ENCODE data around the gene AGBL1.

AGBL1 gene

DNA sequence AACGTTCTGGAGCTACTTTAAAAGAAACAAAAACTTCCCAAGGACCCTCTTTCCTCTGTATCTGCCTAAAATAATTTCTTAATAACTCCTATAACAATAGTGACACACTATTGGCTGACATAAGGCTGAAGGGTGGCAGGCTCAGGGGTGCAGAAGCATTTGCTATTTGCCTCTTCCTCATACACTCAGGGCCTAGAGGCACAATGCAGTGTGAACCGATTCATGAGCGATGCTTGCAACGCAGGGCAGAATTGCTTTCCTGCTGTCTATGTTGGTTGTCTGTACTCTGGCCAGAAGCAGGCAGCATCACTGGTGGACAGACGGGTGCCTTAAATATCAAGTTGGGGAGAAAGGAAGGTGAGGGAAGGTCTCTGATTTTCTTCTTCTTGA, 157.4 kb downstream of the AGBL1 start:
- DNase-seq (ENCODE audit: low read depth): no peak

DNA sequence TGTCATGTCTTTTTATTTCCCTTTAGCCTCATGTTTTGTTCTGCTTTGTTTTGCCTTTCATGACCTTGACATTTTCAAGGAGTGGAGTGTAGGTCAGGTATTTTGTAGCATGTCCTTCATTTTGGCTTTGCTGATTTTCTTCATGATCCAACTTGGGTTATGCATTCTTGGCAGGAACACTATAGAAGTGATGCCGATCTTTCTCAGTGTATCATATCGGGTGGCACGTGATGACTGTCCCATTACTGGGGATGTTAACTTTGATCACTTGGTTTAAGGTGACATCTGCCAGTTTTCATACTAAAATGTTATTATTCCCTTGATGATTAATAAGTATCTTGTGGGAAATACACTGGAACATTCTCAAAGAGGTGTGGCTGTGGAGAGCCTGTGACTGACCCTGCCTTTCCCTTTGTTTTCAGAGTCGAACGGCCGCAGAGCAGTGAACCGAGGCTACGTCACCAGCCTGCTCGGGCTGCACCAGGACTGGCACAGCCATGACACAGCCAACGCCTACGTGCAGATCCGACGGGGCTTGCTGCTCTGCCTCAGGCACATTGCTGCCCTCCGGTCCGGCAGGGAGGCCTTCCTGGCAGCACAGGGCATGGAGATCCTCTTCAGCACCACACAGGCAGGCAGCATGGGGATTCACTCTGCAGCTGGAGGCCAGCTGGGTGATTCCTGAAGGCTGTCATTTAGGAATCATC, 167.7 kb downstream of the AGBL1 start:
- no peak for DNase-seq (ENCODE audit: low read depth)

DNA sequence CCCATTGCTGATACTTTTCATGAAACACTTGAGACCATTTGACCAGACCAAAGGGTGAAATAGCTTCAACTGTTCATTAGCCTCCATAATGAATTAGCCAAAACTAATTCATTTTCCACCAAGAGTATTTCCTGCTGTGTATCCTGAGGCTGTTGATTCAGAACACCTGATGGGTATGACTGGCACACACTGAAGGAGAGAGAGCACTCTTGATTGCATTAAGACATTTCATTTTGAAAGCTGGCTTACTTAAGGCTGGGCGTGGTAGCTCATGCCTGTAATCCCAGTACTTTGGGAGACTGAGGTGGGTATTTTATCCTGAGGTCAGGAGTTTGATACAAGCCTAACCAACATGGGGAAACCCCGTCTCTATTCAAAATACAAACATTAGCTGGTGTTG, 175.6 kb downstream of the AGBL1 start:
- DNase-seq (ENCODE audit: low read depth): no peak

DNA sequence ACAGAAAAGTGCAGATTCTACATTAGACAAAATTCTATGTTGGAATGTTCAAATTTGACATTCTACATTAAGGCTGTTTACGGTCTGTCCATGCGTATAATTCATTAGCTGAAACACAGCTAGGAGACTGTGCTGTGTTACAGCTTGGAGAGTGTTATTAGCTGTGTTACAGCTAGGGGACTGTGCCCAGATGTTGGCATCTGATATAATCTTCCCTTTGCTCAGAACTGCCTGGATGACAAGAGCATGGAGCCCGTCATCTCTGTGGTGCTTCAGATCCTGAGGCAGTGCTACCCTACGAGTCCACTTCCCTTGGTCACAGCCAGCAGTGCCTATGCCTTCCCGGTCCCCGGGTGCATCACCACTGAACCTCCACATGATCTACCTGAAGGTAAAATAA, 177.0 kb downstream of the AGBL1 start:
- DNase-seq (ENCODE audit: low read depth): no peak

DNA sequence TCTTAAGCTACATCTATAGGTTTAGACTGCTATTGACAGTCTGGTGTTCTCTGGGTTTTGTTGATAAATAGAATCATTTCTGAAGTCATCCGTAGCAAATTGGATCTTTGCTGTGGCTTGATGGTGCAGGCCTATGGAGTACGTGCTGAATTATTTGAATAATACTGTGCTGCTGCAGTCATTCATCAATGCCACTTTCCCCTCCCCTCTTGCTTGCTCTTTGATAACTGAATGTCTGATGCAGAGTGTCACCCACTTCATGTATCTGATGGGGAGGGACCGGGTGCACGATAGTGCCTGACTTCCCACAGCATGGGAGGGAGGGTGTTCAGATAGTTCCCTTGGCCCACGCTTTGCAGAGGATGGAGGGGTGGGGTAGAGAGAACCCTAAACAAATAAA, 179.9 kb downstream of the AGBL1 start:
- DNase-seq (ENCODE audit: low read depth): no peak

DNA sequence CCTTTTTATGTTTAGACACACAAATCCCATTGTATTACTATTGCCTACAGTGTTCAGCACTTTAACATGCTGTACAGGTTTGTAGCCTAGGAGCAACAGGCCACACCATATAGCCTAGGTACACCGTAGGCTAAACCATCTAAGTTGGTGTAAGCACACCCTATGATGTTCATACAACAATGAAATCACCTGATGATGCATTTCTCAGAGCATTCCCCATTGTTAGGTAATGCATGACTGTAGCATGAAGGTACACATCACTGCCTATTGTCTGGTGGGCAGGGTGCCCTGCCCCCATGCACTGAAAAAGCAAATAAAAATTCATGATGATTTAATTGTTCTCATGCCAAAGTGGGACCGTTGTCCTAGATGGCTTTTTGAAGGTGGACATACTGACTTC, 183.6 kb downstream of the AGBL1 start:
- DNase-seq (ENCODE audit: low read depth): no peak

DNA sequence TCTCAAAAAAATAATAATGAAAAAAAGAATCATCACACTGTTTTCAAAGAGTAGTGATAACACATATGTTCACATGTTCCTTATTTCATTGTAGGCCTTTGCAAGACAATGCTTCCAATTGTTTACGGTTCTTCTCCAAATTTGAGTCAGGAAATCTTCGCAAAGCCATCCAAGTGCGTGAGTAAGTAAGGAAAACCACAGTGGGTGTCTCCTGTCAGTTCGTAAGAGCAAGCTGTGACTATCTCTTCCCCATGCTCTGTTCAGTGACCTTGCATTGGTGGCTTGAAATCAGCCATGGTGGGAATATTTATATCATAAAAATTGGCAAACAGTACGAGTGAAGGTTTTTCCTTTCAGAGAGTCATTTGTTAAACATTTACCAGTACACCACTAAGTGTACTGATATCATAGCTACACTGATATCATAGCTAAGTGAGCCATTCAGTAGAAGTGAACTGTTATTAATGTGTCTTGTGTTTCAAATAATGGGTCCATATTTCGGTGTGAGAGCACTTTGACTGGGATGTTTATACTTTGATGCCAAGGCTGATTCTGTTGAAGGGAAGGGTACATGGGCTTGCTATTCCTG, 187.3 kb downstream of the AGBL1 start:
- DNase-seq (ENCODE audit: low read depth): no peak

DNA sequence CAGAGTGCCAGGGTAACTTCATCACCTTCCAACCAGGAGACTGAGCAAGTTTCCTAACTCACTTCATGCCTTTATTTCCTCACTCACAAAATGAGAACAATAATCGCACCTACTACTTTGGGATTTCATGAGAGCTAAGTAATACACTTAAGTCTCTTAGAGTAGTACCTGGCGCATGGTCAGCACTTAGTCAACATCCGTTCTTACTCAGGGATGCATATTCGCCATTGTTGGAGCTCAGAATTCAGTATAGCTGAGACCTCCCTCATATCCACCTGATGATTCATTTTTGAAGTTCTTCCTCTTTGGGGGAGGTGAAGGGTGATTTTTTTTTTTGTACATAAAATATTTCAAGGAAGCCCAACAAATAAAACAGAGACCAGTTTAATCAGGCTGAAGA, 188.2 kb downstream of the AGBL1 start:
- no peak for DNase-seq (ENCODE audit: low read depth)

DNA sequence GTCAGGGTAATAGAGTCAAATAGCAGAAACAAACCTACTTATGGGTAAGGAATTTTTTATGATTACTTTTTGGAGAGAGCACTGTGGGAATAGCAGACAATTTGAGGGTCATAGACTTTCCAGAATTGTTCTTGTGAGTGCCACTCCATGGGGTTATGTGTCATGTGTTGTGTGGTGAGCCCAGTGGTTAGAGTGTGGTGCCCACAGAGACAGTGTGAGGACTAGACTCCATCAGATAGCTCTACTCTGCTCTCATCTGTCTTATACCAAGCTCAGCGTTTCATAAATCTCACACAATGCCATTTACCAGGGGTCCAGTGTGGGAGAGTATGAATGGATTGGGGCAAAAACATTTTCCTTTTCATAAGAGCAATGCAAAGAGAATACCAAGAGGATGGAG, 188.9 kb downstream of the AGBL1 start:
- DNase-seq (ENCODE audit: low read depth): no peak

DNA sequence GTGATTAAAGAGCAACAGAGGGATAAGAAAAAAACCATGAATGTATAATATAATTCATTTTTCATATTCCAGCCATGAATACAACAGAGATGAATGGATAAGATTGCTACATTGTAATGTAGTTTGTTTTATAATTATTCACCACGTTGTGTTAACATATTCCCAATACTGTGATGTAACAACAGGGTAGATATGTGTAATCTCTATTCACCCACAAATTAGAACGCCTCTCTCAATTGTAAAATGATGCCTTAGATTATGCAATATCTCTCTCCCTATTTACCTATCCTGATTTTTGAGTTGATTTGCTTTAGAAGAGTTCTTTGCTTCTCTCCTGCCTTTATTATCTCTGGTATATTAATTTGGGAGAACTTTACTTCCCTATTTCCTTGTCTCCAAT, 193.6 kb downstream of the AGBL1 start:
- no peak for DNase-seq (ENCODE audit: low read depth)

DNA sequence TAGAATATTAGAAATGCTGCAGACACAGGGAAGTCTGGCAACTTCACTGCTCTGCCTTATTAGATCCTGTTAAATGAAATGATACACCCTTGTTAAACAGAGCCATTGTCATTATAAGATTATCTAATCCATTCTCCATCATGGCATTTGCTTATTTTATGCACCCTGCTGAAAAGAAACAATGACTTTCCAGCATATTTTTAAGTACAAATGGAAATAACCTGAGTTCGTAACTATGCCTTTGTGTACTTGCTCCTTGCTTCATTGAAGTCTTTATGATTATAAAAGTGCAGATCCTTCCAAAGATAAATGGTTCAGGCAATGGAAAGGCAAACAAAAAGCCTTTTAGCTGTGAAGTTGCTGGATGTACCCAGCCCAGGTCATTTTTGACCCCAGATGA, 195.7 kb downstream of the AGBL1 start:
- DNase-seq (ENCODE audit: low read depth): no peak

DNA sequence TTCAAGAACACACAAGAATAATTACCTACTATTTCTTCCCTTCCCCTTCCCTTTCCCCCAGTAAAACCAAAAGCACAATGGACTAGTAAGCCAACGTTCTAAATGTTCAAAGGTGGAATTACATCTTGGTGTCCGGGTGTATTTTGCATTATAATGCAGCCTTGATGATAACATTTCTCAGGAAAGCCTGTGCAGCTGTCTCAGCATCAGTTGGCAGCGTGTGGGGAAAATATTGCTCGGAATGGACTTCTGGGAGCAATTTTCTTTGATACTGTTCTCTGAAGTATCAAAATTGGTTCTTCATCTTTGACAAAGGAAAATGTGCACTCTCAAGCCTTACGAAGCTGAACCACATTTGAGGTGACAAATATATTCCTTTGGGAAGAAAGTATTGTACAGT, 198.9 kb downstream of the AGBL1 start:
- no peak for DNase-seq (ENCODE audit: low read depth)

DNA sequence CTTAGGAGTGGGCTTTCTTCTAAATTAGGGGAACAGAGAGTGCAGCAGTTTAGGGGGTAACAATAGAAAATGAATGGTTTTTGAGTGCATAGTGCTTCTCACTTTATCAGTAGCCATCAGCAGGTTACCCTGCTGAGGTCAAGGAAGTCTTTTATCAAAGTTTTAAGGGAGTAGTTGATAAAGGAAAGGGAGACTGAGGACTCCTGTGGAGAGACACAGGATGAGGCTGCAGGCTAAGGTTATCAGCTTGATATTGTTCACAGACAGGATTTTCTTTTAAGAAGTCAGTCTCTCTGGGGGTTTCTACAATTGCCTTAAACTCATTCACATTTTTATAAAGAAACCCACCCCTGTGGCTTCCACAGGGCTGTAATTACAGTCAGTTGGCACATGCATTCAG, 205.0 kb downstream of the AGBL1 start:
- DNase-seq (ENCODE audit: low read depth): no peak

DNA sequence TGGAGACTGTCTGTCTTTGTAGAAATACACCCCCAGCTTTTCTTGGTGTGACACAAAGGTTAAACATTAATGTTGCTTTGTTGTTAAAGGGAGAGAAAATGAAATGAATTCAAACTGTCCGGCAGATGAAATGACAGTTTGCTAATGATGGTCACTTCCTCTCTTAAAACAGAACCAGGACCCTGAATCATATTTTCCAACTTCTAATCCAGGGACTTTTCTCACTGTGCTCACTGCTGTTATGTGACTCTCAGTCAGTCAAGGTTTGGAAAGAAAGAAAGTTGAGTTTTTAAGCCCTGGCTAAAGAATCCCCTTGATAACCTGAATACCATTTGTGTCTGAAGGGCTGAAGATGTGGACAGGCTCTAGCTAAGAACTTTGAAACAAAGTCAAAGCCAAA, 215.8 kb downstream of the AGBL1 start:
- DNase-seq (ENCODE audit: low read depth): no peak

DNA sequence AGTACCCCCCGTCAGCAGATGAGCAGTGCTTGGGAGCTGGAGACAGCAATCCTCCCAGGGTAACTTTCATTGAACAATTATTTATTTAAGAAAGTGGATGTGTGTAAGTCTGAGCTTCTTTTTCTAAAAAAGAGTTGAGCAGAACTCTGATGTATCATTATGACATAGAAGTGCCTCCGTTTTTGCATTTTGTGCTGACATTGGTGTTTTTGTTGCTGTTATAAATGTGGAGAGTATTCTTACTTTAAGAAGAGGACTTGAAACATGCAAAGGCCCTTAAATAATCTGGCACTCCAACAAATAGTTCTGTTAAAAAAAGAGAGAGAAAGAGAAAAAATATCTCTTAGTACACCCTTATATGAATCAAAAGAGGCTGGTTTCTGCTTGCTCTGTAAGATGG, 217.1 kb downstream of the AGBL1 start:
- DNase-seq (ENCODE audit: low read depth): no peak

DNA sequence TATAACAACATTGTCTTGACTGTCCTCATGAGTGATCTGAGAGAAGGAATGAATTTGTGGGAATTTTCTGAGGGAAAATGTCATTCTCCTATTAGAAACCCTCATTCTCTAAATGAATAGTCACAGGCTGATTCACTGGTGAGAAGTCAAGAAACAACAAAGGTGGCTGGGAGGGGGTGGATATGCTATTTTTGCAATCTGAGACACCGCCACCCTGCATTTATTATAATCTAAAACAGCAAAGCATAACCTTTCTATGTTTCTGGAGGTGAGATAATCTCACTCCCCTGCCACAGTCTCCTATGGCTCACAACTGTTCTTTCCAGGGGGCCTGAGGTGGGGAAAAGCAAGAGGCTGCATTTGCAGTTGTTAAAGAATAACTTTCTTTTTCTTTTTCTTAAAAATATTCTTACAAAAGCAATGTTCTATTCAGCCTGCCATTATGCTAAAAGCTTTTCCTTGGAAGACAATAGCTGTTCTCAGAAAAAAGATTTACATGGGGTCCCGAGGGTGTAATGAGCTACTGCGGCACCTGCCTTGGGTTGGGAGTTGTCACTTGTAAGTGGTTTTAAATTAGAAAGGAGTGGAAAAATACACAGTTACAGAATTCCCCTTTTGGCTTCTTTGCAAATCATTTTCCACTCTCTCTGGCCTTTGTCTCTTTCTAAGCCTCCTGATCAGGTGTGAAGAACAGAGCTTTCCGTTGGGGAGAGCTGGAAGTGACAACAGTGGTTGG, 220.9 kb downstream of the AGBL1 start:
- DNase-seq (ENCODE audit: low read depth): no peak

DNA sequence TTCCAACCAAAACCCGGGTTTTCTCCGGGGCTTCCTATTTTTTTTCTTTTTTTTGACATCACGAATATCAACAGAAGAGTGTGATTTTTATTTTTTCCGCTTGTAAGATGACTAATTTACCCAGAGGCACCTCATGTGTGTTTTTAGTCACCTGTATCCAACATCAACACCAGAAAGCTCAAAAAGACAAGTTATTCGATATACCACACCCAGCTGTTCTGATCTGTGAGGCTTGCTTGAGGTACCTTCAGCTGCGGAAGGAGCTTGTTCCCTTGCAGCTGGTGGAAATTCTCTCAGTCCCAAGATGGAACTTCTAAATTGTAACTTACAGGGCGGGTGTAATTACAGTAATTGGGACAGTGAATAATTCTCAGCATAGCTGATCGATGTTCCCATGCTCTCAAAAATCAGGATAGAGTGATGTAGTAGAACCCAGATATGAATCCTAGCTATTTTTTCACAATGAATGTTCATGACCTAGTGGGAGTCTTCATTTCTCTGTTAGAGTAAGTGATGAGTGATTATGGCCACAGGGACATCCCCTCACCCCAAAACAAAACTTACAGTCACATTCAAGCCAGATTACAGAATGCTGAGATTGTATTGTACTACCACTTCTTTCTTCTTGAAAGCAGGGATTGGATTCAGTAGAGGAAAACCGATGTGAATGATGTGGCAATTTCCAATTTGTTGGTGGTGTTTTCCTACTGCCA, 232.1 kb downstream of the AGBL1 start:
- no peak for DNase-seq (ENCODE audit: low read depth)

DNA sequence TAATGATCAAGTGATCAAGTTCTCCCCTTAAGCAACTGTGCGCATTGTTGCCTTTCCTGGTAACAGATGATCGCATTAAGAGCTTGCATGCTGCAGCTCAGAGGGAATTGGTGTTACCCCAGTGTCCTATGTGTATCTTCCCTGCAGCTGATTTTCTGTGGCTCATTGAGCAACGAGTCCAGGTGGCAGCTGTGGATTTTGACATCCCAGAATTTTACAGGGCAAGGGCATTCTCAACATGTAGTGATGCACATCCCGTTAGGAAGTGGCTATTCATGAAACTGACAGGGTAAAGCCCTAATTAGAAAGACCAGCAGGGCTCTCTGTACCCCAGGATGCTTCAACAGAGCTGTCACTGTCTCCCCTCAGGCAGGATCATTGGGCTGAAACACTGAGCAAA, 232.8 kb downstream of the AGBL1 start:
- DNase-seq (ENCODE audit: low read depth): no peak

DNA sequence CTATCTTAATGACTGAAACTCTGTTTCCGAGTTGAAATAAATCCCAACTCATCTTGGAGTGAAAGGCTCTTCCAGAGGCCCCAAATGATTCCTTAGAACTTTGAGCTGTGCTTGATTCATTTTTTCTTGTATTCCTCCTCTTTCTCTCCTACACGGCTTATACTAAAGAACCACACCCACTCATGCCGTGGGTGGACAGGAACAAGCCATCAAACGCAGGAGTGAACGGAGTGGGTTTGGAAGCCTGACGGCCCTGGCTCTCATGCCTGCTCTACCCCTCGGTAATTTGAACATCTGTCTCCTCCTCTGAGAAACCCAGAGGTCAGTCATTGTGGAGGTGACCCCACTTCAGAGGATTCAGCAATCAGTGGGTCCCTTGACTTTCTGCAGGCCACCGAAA, 236.5 kb downstream of the AGBL1 start:
- DNase-seq (ENCODE audit: low read depth): no peak

DNA sequence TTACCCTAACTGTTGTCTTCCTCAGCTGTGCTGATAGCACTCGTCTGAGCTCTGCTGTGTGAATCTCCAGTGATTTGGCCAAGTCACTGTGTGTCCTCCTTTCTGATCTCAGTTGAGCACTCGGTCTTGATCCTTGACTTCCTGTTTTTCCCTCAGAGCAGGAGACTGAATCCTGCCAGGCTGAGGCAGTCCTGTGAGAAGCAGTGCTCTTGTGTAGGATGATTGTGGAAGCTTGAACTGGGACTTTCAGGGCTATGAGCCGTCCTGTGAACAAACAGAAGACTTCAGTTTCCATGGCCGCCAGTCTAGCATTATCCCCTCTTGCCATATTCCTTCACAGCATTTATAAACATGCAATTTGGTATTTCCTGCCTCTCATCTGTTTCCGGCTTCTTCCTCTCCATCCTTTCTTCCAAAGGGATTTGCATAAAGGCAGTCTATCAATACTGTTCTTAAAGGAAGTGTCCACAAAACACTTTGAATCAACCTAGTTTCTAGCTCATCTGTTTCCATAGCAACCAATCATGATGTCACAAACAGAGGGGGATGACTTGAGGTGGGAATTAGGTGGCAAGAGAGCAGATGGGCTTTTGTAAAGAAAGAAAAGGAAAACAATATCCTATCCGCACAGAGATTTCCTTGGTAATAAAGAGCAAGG, 237.2 kb downstream of the AGBL1 start:
- DNase-seq (ENCODE audit: low read depth): no peak

DNA sequence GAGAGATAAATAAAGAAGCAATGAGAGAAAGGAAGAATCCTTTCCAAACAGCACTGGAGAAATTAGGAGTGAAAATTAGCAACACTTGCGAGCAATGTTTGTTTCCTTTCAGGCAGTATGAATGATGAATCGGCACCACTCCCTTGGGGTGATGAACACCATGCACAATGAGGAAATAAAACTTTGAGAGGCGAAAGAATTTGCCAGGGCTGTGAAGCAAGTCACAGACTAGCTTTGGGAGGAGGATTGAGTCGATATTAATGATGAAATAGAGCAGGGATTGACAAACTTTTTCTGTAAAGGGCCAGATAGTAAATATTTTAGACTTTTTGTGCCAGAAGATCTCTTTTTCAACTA, 237.7 kb downstream of the AGBL1 start:
- no peak for DNase-seq (ENCODE audit: low read depth)

DNA sequence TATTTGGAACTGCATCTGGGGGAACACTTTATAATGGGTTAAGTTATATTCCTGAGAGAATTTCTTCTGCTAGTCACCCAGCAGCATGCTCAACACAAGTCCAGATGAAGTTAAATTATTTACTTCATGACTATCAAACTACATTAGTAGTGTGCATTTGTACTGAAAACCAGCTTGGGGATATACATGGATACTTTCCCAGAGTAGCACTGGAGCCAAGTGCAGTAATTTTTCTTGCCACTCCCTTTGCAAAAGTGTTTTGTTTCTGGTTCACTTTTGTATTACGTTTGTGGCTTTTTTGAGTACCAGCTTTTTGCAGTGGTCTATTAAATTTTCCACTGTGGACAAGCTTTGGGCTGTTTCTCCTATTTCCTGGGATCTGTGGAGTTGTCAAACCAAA, 243.0 kb downstream of the AGBL1 start:
- DNase-seq (ENCODE audit: low read depth): no peak
